H9 (cell line): ENCODE results near the gene XK. TPM values are rescaled to one million over a fixed set of nuclear protein-coding genes. Genes with fewer than 3 reads are reported as not detected.

ENCODE experiments used
- DNase-seq: peaks from one replicate; pipeline ENCODE4 v3.0.0-alpha.2; 2017
- H2AFZ ChIP-seq: one replicate; pipeline ENCODE4 v1.6.1; 2013; ENCODE audit warnings: mild to moderate bottlenecking, low read length, control low read depth, moderate library complexity
- H2AK5ac ChIP-seq: 2 replicates; pipeline ENCODE4 v1.6.1; 2013; ENCODE audit warnings: low read length, control low read depth, mixed read lengths; ENCODE audit not compliant: insufficient read length
- H2BK120ac ChIP-seq: one replicate; pipeline ENCODE4 v1.6.1; 2013; ENCODE audit warnings: low read depth, mild to moderate bottlenecking, low read length, control low read depth, inconsistent platforms; ENCODE audit not compliant: poor library complexity, severe bottlenecking
- H2BK12ac ChIP-seq: 2 replicates; pipeline ENCODE4 v1.6.1; 2013; ENCODE audit warnings: low read length, control low read depth, mixed read lengths, low read depth; ENCODE audit not compliant: insufficient read length
- H2BK15ac ChIP-seq: 2 replicates; pipeline ENCODE4 v1.6.1; 2013; ENCODE audit warnings: low read depth, low read length, control low read depth
- H2BK20ac ChIP-seq: one replicate; pipeline ENCODE4 v1.6.1; 2013; ENCODE audit warnings: low read depth, mild to moderate bottlenecking, low read length, control low read depth, inconsistent platforms; ENCODE audit not compliant: poor library complexity, severe bottlenecking
- H2BK5ac ChIP-seq: 2 replicates; pipeline ENCODE4 v1.6.1; 2013; ENCODE audit warnings: low read length, control low read depth, mixed read lengths; ENCODE audit not compliant: insufficient read length
- H3K14ac ChIP-seq: 2 replicates; pipeline ENCODE4 v1.6.1; 2013; ENCODE audit warnings: low read length, control low read depth; ENCODE audit not compliant: insufficient read depth
- H3K18ac ChIP-seq: 2 replicates; pipeline ENCODE4 v1.6.1; 2013; ENCODE audit warnings: low read depth, mild to moderate bottlenecking, mixed read lengths, low read length, control low read depth; ENCODE audit not compliant: insufficient read length
- H3K23ac ChIP-seq: 2 replicates; pipeline ENCODE4 v1.6.1; 2013; ENCODE audit warnings: low read length, control low read depth, mixed read lengths, low read depth; ENCODE audit not compliant: insufficient read length
- H3K23me2 ChIP-seq: 2 replicates; pipeline ENCODE4 v1.6.1; 2013; ENCODE audit warnings: low read depth, mild to moderate bottlenecking, mixed read lengths, low read length, control low read depth; ENCODE audit not compliant: insufficient read length, poor library complexity, severe bottlenecking
- H3K27ac ChIP-seq: 2 replicates; pipeline ENCODE4 v1.5.1; 2013; ENCODE audit warnings: low read length, control low read depth, mixed read lengths, low read depth; ENCODE audit not compliant: insufficient read length
- H3K27me3 ChIP-seq: 2 replicates; pipeline ENCODE4 v1.6.1; 2013; ENCODE audit warnings: low read length, control low read depth, inconsistent platforms; ENCODE audit not compliant: insufficient read depth
- H3K4ac ChIP-seq: 2 replicates; pipeline ENCODE4 v1.6.1; 2013; ENCODE audit warnings: low read depth, mild to moderate bottlenecking, control low read depth, inconsistent platforms, low read length, moderate library complexity
- H3K4me1 ChIP-seq: 2 replicates; pipeline ENCODE4 v1.6.1; 2013; ENCODE audit warnings: low read length, control low read depth, inconsistent platforms; ENCODE audit not compliant: insufficient read depth
- H3K4me2 ChIP-seq: 2 replicates; pipeline ENCODE4 v1.6.1; 2013; ENCODE audit warnings: low read length, control low read depth, mixed read lengths; ENCODE audit not compliant: insufficient read length, insufficient read depth
- H3K56ac ChIP-seq: 2 replicates; pipeline ENCODE4 v1.6.1; 2013; ENCODE audit warnings: low read depth, mild to moderate bottlenecking, mixed read lengths, low read length, control low read depth; ENCODE audit not compliant: insufficient read length
- H3K79me1 ChIP-seq: 2 replicates; pipeline ENCODE4 v1.6.1; 2013; ENCODE audit warnings: low read depth, mild to moderate bottlenecking, moderate library complexity, low read length, control low read depth, inconsistent platforms; ENCODE audit not compliant: insufficient read depth, poor library complexity, severe bottlenecking
- H3K79me2 ChIP-seq: 2 replicates; pipeline ENCODE4 v1.6.1; 2013; ENCODE audit warnings: low read length, control low read depth, inconsistent platforms; ENCODE audit not compliant: insufficient read depth
- H3K9ac ChIP-seq: 2 replicates; pipeline ENCODE4 v1.6.1; 2013; ENCODE audit warnings: low read length, control low read depth, mixed read lengths; ENCODE audit not compliant: insufficient read length; ENCODE audit errors: extremely low read depth
- H3K9me3 ChIP-seq: one replicate; pipeline ENCODE4 v1.6.1; 2013; ENCODE audit warnings: low read depth, low read length, inconsistent platforms; ENCODE audit not compliant: control insufficient read depth
- H3T11ph ChIP-seq: one replicate; pipeline ENCODE4 v1.6.1; 2013; ENCODE audit warnings: mild to moderate bottlenecking, low read length, control low read depth, inconsistent platforms
- H4K20me1 ChIP-seq: one replicate; pipeline ENCODE4 v1.6.1; 2013; ENCODE audit not compliant: control insufficient read depth, insufficient read length, insufficient read depth
- H4K5ac ChIP-seq: 2 replicates; pipeline ENCODE4 v1.6.1; 2013; ENCODE audit warnings: low read depth, mild to moderate bottlenecking, mixed read lengths, low read length, control low read depth; ENCODE audit not compliant: insufficient read length
- H4K8ac ChIP-seq: replicated peaks from 2 replicates; pipeline ENCODE4 v1.6.1; 2013; ENCODE audit warnings: low read length, control low read depth, mixed read lengths, low read depth; ENCODE audit not compliant: insufficient read length
- H4K91ac ChIP-seq: 2 replicates; pipeline ENCODE4 v1.6.1; 2013; ENCODE audit warnings: low read depth, mild to moderate bottlenecking, moderate library complexity, mixed read lengths, low read length, control low read depth; ENCODE audit not compliant: insufficient read length
- H3K27ac Mint-ChIP-seq, 3 experiments: 2 replicates in 2 of 3; 3 replicates in 1 of 3; pipeline ENCODE4 v1.8.0; 2020 to 2021; ENCODE audit warnings: mixed read lengths in 3 of 3, mild to moderate bottlenecking in 1 of 3, moderate library complexity in 1 of 3
- H3K27me3 Mint-ChIP-seq: 2 replicates; pipeline ENCODE4 v1.8.0; 2021; ENCODE audit warnings: low read depth, mild to moderate bottlenecking, moderate library complexity, mixed read lengths
- H3K36me3 Mint-ChIP-seq, 3 experiments: 2 replicates in 2 of 3; 3 replicates in 1 of 3; pipeline ENCODE4 v1.8.0; 2020 to 2021; ENCODE audit warnings: low read depth in 3 of 3, mixed read lengths in 3 of 3; ENCODE audit not compliant: insufficient read depth in 1 of 3
- H3K4me1 Mint-ChIP-seq, 2 experiments: 2 replicates each; pipeline ENCODE4 v1.8.0; 2020; ENCODE audit warnings: mixed read lengths in 2 of 2
- H3K4me3 Mint-ChIP-seq, 2 experiments: 2 replicates in 1 of 2; 3 replicates in 1 of 2; pipeline ENCODE4 v1.8.0; 2020 to 2021; ENCODE audit warnings: mild to moderate bottlenecking in 2 of 2, mixed read lengths in 2 of 2, moderate library complexity in 1 of 2
- H3K9me3 Mint-ChIP-seq, 2 experiments: 2 replicates in 1 of 2; 3 replicates in 1 of 2; pipeline ENCODE4 v1.8.0; 2020; ENCODE audit warnings: mild to moderate bottlenecking in 2 of 2, mixed read lengths in 2 of 2, moderate library complexity in 1 of 2
- CTCF ChIP-seq: fragments of 200-600 bp; sonication (generic); conservative IDR thresholded peaks from 3 replicates; pipeline ENCODE4 v1.8.0; 2021; ENCODE audit warnings: antibody characterized with exemption, mild to moderate bottlenecking
- WGBS: extraction: QIAGEN DNeasy Blood & Tissue Kit; methylation state at CpG from one replicate; pipeline ENCODE4 v1.1.7; 2013; ENCODE audit warnings: missing lambda C conversion rate, low lambda C conversion rate, mixed read lengths; ENCODE audit not compliant: insufficient read length; ENCODE audit errors: extremely low coverage; 5-methylcytosine and 5-hydroxymethylcytosine counted together
- total RNA-seq: library from RNA; stranded (reverse); gene quantifications from 2 replicates; pipeline ENCODE4 v1.2.1, GENCODE V29; 2021

The XK gene
- total RNA-seq, 1 experiment from 2014 or later, result 0.85 TPM

- no peak overlapping the region for H4K91ac ChIP-seq
- no peak overlapping the region for H2BK15ac ChIP-seq
- H4K5ac ChIP-seq, result no peak overlapping the region
- no peak overlapping the region for H2BK20ac ChIP-seq
- H3K23me2 ChIP-seq, result no peaks in the 10 kb centered on the region
- no peak for TF ChIP-seq CTCF
- no peaks in the 10 kb centered on the region for H3K9me3 ChIP-seq
- no peak overlapping the region for H2AK5ac ChIP-seq
- H3K27ac ChIP-seq, result no peak overlapping the region
- H4K8ac ChIP-seq, result no peak overlapping the region
- H3K4me1 ChIP-seq, result no peaks in the 10 kb centered on the region
- H3K79me1 ChIP-seq, result no peaks in the 10 kb centered on the region
- no peak overlapping the region for H3T11ph ChIP-seq
- H4K20me1 ChIP-seq, result no peaks in the 10 kb centered on the region
- no peak overlapping the region for H2BK12ac ChIP-seq
- no peak overlapping the region for H3K4ac ChIP-seq
- DNase-seq, result no peak
- H3K9ac ChIP-seq, result no peak overlapping the region
- no CpG with 5 or more reads among the region's 2 CpGs for WGBS
- Mint-ChIP-seq H3K4me3 (no peak overlapping the region), H3K9me3 (peaks cover 37 to 38% of the 10 kb centered on the region in 2 experiments), H3K27ac (no peak overlapping the region), H3K4me1 (no peaks in the 10 kb centered on the region), H3K27me3 (no peaks in the 10 kb centered on the region), H3K36me3 (no peaks in the 10 kb centered on the region)
- H3K23ac ChIP-seq, result no peak overlapping the region
- no peak overlapping the region for H3K4me2 ChIP-seq
- no peak overlapping the region for H3K56ac ChIP-seq
- no peak overlapping the region for H2BK120ac ChIP-seq
- H3K79me2 ChIP-seq, result no peaks in the 10 kb centered on the region
- H2BK5ac ChIP-seq, result no peak overlapping the region
- H3K14ac ChIP-seq, result no peak overlapping the region
- H2AFZ ChIP-seq, result no peak overlapping the region
- H3K27me3 ChIP-seq, result no peaks in the 10 kb centered on the region
- no peak overlapping the region for H3K18ac ChIP-seq
Observed at GRCh38 chrX:37754516-37754915, 68.9 kb downstream of the XK start.
